Fibroblast of villous mesenchyme (primary cell): ENCODE data around the gene SUSD4. TPM values are rescaled to one million over a fixed set of nuclear protein-coding genes. Genes with fewer than 3 reads are reported as not detected.

ENCODE experiments used
- DNase-seq: peaks from one replicate; pipeline ENCODE4 v3.0.0-alpha.2; 2010; ENCODE audit warnings: low read depth
- H3K4me3 ChIP-seq: 2 replicates; pipeline ENCODE4 v1.5.1; 2011; ENCODE audit warnings: low read depth, mild to moderate bottlenecking, low read length
- CTCF ChIP-seq: IDR thresholded peaks from 2 replicates; pipeline ENCODE4 v1.5.1; 2012; ENCODE audit warnings: low read depth, mild to moderate bottlenecking, low read length; ENCODE audit not compliant: insufficient read depth
- total RNA-seq: library from RNA; depleted of rRNA; stranded (reverse); fragments of >200 nt; gene quantifications from 2 replicates; pipeline ENCODE4 v1.2.3, GENCODE V29; 2012

SUSD4 gene
- total RNA-seq, 1 donor = not detected

DNA sequence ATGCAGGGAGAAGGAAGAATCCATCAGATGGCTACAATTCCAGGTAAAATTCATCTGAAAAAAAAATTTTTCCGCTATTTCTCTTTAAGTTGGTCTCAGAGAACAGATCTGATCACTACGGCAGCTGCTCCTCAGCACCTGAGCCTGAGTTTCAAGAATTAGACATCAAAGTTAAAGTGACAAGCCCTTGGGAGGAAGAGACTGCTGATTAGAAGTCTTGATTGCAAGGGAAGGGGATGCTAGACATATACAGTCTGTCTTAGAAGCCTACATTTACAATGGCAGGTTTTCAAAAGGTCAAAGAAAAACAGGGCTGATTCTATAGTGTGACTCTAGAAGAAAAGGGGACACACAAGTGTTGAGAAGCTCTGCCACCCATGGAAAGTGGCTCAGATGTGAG is 48.3 kb downstream of the SUSD4 start:
- no peak for DNase-seq
- no peak for TF ChIP-seq CTCF
- no peak overlapping the region for H3K4me3 ChIP-seq

DNA sequence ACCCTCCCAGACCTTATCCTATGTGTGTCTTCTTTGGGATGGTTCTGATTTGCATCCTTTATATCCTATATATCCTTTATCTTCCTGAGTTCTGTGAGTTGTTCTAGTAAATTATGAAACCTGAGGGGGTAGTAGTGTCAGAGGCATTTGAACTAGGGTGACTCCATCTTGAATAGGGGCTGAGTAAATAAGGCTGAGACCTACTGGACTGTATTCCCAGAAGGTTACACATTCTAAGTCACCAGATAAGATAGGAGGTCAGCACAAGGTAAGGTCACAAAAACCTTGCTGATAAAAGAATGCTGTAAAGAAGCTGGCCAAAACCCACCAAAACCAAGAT is 50.6 kb downstream of the SUSD4 start:
- H3K4me3 ChIP-seq = no peak overlapping the region
- TF ChIP-seq CTCF = no peak
- no peak for DNase-seq

GRCh38 chr1:223312705-223313414 is 51.1 kb downstream of the SUSD4 start:
- no peak for DNase-seq

DNA sequence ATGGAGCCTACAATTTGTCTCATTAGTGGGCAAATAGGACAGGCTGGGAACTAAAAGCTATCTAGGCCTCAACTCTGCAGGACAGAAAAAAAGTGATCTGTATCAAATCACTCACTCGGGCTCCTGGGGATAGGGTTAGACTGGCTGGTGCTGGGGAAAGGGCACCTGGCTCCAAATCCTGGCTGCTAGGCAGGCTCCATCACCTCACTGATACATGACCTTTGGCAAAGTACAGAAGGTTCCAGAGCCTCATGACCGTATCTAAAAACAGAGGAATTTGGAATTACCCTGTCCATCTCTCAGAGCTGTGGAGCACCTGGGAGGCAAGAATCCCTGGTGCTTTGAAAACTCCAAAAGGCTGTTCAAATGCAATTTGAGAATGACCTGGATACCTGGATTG is 51.7 kb downstream of the SUSD4 start:
- H3K4me3 ChIP-seq = no peak overlapping the region
- DNase-seq = no peak
- TF ChIP-seq CTCF = no peak

More at GRCh38 chr1:223312705-223313414, 51.1 kb downstream of the SUSD4 start:
- TF ChIP-seq CTCF = no peak
- no peak overlapping the region for H3K4me3 ChIP-seq

DNA sequence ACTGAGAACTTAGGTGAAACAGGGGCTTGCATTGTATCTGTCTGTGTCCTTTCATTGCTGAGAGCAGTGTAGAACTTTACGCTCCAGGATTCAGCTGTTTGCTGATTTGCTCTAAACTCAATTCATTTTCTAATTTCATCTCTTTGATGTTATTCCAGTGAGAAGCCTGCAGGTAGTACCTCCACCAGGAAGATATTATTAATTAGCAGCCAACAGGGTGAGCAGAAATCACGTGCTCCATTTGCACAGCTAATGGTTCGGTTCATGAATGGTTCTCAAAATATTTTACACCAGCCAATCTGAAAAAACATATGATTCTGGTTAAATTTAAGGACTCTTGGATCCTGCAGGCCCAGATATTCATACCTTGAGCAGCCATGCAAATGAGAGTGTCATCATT is 52.1 kb downstream of the SUSD4 start:
- no peak overlapping the region for H3K4me3 ChIP-seq
- TF ChIP-seq CTCF = no peak
- DNase-seq = no peak

DNA sequence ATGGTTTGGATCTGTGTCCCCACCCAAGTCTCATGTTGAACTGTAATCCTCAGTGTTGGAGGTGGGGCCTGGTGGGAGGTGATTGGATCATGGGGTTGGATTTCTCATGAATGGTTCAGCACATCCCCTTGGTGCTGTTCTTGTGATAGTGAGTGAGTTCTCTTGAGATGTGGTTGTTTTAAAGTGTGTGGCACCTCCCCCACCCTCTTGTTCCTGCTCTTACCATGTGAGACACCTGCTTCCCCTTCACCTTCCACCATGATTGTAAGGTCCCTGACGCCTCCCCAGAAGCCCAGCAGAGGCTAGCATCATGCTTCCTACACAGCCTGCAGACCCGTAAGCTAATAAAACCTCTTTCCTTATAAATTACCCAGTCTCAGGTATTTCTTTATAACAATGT is 55.8 kb downstream of the SUSD4 start:
- no peak overlapping the region for H3K4me3 ChIP-seq
- no peak for DNase-seq
- TF ChIP-seq CTCF = no peak

- H3K4me3 ChIP-seq = no peak overlapping the region
- TF ChIP-seq CTCF = no peak
- no peak for DNase-seq
Observed at GRCh38 chr1:223307544-223307943, 56.4 kb downstream of the SUSD4 start.
